ENCODE measurements around the gene CSGALNACT2. TPM values are rescaled to one million over a fixed set of nuclear protein-coding genes. Genes with fewer than 3 reads are reported as not detected.

Gene CSGALNACT2
- total and polyA plus RNA-seq, 2 of the 13 experiments (the other 11 are each of a cell fraction or from before 2014, with no cell fraction given): 3.3 to 7.1 TPM

GRCh38 chr10:43193496-43194080 is 55.3 kb downstream of the CSGALNACT2 start (continued):
- TF ChIP-seq FOXA1 (IDR thresholded peaks at IDR 0.05) (no peak), FOXA1 (CRISPR knock-in tag; IDR thresholded peaks at IDR 0.05) (no peak)

DNA sequence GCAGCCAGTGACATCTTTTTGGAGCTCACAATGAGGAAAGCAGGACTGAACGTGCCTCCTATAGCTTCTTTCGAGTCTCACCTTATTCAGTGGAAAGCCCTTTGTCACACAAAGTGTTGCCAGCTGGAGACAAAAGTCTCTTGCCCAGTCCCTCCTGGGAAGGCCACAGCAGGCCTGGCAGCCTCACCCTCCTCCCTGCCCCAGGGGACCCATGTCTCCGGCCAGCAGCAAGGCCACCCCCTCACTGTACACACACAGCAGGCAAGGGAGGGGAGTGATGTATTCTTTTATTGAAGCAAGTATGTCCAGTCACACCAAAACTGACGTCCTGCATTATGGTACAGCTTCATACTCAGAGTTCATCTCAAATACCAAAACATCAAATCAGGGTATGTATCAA is 56.0 kb downstream of the CSGALNACT2 start:
- no peak overlapping the region for H3K27ac ChIP-seq (ENCODE audit: extremely low read length, insufficient read depth, low read length)
- ChIA-PET CTCF (ENCODE audit: low intra/inter-chr PET ratio, low total read pairs) (no interaction called here), POLR2A (no interaction called here)
- intact Hi-C loops (cut with micrococcal nuclease; ENCODE audit: unreplicated experiment): no loop called here
- no peak overlapping the region for H3K9ac ChIP-seq (ENCODE audit: insufficient read depth, low read depth, low read length)
- FAIRE-seq: no peak
- no peak for DNase-seq (ENCODE audit: low spot score)
- H3K79me2 ChIP-seq (ENCODE audit: insufficient read depth, low read length): no peaks in the 10 kb centered on the region
- no peak for ATAC-seq
- WGBS (ENCODE audit: low lambda C conversion rate): 20% methylated on average over 4 of the region's 4 CpGs
- no peak overlapping the region for H3K4me3 ChIP-seq (replicated peaks in 1 of 3; ENCODE audit: insufficient read depth in 1 of 3, low read depth in 2 of 3, low read length in 3 of 3)
- H3K4me2 ChIP-seq (ENCODE audit: low read depth, low read length): no peak overlapping the region
- H4K20me1 ChIP-seq (ENCODE audit: insufficient read depth, low read length): no peaks in the 10 kb centered on the region
- H3K27me3 ChIP-seq (ENCODE audit: control insufficient read depth in 1 of 2, insufficient read depth in 2 of 2, low read length in 2 of 2): no peaks in the 10 kb centered on the region; a peak in 2 of 5 replicates
- H3K9me3 ChIP-seq (ENCODE audit: low read length): no peaks in the 10 kb centered on the region
- H2AFZ ChIP-seq (ENCODE audit: low read length): no peak overlapping the region
- no peaks in the 10 kb centered on the region for H3K36me3 ChIP-seq (replicated peaks in 1 of 2; ENCODE audit: control insufficient read depth in 1 of 2, insufficient read depth in 2 of 2, low read length in 2 of 2)
- BruUV-seq (replicated peaks): no TSS peak
- in situ Hi-C loops (cut with HindIII; ENCODE audit: extremely low pct_ligation_motif_present, low pct_unique_long_range_greater_than_20kb): no loop called here
- H3K4me1 ChIP-seq (ENCODE audit: insufficient read depth, low read length): no peaks in the 10 kb centered on the region
- TF ChIP-seq ZFP37 (CRISPR knock-in tag; IDR thresholded peaks at IDR 0.05; ENCODE audit: borderline replicate concordance) (no peak), ZNF646 (CRISPR knock-in tag; IDR thresholded peaks at IDR 0.05) (no peak), ARID2 (CRISPR knock-in tag; IDR thresholded peaks at IDR 0.05; ENCODE audit: borderline replicate concordance) (no peak)
- TF ChIP-seq, protein P1, sequence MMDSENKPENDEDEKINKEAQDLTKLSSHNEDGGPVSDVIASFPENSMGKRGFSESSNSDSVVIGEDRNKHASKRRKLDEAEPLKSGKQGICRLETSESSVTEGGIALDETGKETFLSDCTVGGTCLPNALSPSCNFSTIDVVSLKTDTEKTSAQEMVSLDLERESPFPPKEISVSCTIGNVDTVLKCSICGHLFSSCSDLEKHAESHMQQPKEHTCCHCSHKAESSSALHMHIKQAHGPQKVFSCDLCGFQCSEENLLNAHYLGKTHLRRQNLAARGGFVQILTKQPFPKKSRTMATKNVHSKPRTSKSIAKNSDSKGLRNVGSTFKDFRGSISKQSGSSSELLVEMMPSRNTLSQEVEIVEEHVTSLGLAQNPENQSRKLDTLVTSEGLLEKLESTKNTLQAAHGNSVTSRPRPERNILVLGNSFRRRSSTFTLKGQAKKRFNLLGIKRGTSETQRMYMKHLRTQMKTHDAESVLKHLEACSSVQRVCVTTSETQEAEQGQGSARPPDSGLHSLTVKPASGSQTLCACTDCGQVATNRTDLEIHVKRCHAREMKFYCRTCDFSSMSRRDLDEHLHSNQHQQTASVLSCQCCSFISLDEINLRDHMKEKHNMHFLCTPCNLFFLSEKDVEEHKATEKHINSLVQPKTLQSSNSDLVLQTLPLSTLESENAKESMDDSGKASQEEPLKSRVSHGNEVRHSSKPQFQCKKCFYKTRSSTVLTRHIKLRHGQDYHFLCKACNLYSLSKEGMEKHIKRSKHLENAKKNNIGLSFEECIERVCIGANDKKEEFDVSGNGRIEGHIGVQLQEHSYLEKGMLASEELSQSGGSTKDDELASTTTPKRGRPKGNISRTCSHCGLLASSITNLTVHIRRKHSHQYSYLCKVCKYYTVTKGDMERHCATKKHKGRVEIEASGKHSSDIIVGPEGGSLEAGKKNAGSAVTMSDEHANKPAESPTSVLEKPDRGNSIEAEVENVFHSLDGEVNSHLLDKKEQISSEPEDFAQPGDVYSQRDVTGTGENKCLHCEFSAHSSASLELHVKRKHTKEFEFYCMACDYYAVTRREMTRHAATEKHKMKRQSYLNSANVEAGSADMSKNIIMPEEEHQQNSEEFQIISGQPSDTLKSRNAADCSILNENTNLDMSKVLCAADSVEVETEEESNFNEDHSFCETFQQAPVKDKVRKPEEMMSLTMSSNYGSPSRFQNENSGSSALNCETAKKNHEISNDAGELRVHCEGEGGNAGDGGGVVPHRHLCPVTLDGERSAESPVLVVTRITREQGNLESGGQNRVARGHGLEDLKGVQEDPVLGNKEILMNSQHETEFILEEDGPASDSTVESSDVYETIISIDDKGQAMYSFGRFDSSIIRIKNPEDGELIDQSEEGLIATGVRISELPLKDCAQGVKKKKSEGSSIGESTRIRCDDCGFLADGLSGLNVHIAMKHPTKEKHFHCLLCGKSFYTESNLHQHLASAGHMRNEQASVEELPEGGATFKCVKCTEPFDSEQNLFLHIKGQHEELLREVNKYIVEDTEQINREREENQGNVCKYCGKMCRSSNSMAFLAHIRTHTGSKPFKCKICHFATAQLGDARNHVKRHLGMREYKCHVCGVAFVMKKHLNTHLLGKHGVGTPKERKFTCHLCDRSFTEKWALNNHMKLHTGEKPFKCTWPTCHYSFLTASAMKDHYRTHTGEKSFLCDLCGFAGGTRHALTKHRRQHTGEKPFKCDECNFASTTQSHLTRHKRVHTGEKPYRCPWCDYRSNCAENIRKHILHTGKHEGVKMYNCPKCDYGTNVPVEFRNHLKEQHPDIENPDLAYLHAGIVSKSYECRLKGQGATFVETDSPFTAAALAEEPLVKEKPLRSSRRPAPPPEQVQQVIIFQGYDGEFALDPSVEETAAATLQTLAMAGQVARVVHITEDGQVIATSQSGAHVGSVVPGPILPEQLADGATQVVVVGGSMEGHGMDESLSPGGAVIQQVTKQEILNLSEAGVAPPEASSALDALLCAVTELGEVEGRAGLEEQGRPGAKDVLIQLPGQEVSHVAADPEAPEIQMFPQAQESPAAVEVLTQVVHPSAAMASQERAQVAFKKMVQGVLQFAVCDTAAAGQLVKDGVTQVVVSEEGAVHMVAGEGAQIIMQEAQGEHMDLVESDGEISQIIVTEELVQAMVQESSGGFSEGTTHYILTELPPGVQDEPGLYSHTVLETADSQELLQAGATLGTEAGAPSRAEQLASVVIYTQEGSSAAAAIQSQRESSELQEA (CRISPR knock-in tag; IDR thresholded peaks at IDR 0.05; ENCODE audit: not compliant biosample characterization): no peak
- TF ChIP-seq, protein P2, sequence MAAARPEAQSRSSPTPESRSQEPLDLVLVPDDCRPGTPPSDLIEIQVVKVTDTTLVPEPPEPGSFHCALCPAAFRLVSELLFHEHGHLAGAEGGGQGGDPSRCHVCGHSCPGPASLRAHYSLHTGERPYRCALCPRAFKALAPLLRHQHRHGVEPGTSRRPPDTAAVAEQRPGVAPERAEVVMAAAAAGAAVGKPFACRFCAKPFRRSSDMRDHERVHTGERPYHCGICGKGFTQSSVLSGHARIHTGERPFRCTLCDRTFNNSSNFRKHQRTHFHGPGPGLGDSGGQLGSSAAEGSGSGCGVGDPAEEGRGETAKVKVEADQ (CRISPR knock-in tag; IDR thresholded peaks at IDR 0.05; ENCODE audit: borderline replicate concordance): no peak

Measured in HepG2 (cell line).